ENCODE measurements around the gene RNLS.

The RNLS gene

DNA sequence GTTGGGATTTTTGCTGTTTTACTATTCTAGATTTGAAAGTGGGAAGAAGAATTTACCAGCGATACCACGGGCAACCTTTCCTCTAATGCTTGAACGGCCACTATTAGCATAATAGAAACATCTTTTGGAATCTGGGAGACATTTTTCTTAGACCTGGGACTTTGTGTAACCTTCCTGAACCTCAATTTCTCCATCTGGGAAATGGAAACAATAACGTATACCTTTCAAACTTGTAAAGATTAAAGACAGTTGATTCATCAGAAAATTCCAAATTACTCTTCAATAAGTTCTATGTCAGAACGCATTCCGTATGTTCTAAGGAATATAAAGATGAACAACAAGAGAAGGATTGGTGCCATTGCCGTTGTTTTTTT lies 453 bp upstream of the RNLS start:
- H3K9ac ChIP-seq = peak overlapping the region; percentile 94
- TF ChIP-seq, protein P1, sequence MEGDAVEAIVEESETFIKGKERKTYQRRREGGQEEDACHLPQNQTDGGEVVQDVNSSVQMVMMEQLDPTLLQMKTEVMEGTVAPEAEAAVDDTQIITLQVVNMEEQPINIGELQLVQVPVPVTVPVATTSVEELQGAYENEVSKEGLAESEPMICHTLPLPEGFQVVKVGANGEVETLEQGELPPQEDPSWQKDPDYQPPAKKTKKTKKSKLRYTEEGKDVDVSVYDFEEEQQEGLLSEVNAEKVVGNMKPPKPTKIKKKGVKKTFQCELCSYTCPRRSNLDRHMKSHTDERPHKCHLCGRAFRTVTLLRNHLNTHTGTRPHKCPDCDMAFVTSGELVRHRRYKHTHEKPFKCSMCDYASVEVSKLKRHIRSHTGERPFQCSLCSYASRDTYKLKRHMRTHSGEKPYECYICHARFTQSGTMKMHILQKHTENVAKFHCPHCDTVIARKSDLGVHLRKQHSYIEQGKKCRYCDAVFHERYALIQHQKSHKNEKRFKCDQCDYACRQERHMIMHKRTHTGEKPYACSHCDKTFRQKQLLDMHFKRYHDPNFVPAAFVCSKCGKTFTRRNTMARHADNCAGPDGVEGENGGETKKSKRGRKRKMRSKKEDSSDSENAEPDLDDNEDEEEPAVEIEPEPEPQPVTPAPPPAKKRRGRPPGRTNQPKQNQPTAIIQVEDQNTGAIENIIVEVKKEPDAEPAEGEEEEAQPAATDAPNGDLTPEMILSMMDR (IDR thresholded peaks at IDR 0.05) = no peak

DNA sequence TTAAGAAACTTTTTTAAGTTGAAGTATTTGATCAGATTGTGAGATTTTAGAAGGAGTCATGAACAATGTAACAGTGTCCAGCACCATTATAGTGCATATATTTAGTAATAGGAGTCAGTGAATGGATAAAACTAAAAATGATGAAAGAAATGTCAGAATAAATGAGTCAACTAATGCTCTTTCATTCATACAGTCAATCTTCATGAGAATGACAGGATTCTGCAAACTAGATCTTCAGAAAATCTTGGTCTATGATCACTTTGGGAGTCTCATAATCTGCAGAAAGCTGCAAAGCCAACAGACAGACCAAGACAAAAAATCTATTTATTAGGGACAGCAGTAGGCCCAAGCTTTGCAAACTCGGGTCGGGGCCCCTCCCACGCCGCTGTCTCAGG lies 710 bp downstream of the RNLS start:
- Histone ChIP-seq H3K9me3 (ENCODE audit: control insufficient read depth, low read length) (no peaks in the 10 kb centered on the region), H3K9ac (no peak overlapping the region), H3K4me2 (ENCODE audit: low read length) (peak overlapping the region; percentile 85), H3K4me1 (no peaks in the 10 kb centered on the region), H3K79me2 (no peaks in the 10 kb centered on the region), H3K27ac (peak overlapping the region; percentile 94), H3K36me3 (ENCODE audit: control insufficient read depth, insufficient read depth, low read length) (no peaks in the 10 kb centered on the region), H3K27me3 (ENCODE audit: control insufficient read depth, insufficient read depth, low read length) (no peaks in the 10 kb centered on the region), H3K4me3 (ENCODE audit: low read depth, low read length) (peak overlapping the region; percentile 49), H2AFZ (peak overlapping the region; percentile 99)
- TF ChIP-seq, protein P1 (IDR thresholded peaks at IDR 0.05) = no peak

More for the DNA sequence above, 453 bp upstream of the RNLS start:
- H3K9me3 ChIP-seq (ENCODE audit: control insufficient read depth, low read length) = no peaks in the 10 kb centered on the region
- H3K79me2 ChIP-seq = no peaks in the 10 kb centered on the region
- no peaks in the 10 kb centered on the region for H3K4me1 ChIP-seq
- H2AFZ ChIP-seq = peak overlapping the region; percentile 99
- H3K36me3 ChIP-seq (ENCODE audit: control insufficient read depth, insufficient read depth, low read length) = no peaks in the 10 kb centered on the region
- no peaks in the 10 kb centered on the region for H3K27me3 ChIP-seq (ENCODE audit: control insufficient read depth, insufficient read depth, low read length)
- H3K4me2 ChIP-seq (ENCODE audit: low read length) = peak overlapping the region; percentile 85
- H3K4me3 ChIP-seq (ENCODE audit: low read depth, low read length) = peak overlapping the region; percentile 49
- H3K27ac ChIP-seq = peak overlapping the region; percentile 94

DNA sequence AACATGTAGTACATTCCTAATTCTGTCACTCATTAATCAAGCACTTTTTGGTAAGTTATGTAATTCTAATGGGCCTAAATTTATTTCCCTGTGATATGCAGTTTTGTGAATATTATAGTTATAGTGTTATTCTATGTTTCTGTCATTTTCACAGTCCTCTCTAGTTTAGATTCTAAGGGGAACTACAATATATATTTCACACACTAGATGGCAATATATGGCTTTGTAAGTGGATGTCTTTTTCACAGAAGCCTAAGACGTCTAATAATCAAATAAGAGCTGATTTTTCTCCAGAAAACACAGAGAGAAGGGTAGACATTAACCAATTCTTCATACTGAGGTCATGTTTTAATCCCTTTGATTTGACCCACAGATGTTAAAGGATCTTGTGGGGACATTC lies 18.0 kb downstream of the RNLS start:
- no peak overlapping the region for H3K9ac ChIP-seq
- H3K27me3 ChIP-seq (ENCODE audit: control insufficient read depth, insufficient read depth, low read length) = no peaks in the 10 kb centered on the region
- TF ChIP-seq, protein P1 (IDR thresholded peaks at IDR 0.05) = peak; percentile 8
- no peak overlapping the region for H3K4me3 ChIP-seq (ENCODE audit: low read depth, low read length)
- H3K27ac ChIP-seq = no peak overlapping the region
- no peaks in the 10 kb centered on the region for H3K36me3 ChIP-seq (ENCODE audit: control insufficient read depth, insufficient read depth, low read length)
- no peak overlapping the region for H2AFZ ChIP-seq
- H3K79me2 ChIP-seq = no peaks in the 10 kb centered on the region
- H3K4me1 ChIP-seq = no peaks in the 10 kb centered on the region
- no peaks in the 10 kb centered on the region for H3K9me3 ChIP-seq (ENCODE audit: control insufficient read depth, low read length)
- no peak overlapping the region for H3K4me2 ChIP-seq (ENCODE audit: low read length)

DNA sequence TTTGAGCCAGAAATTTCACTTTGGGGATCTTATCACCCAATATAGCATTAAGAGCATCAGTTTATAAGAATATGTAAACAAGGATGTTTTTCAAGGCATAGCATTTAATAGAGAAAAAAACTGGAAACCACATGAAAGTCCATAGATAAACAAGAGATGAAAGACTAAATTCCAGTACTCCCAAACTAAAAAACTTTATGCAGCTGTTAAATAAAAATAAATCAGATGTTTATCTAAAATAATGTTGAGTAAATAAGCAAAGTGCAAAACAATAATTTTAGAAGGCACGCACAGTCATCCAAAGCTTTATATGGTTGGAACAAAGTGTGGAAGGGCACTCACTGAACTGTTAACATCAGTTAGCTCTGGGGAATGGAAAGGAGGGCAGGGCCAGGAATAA lies 21.0 kb downstream of the RNLS start:
- Histone ChIP-seq H3K36me3 (ENCODE audit: control insufficient read depth, insufficient read depth, low read length) (no peaks in the 10 kb centered on the region), H2AFZ (no peak overlapping the region), H3K79me2 (no peaks in the 10 kb centered on the region), H3K4me3 (ENCODE audit: low read depth, low read length) (no peak overlapping the region), H3K4me1 (no peaks in the 10 kb centered on the region), H3K27me3 (ENCODE audit: control insufficient read depth, insufficient read depth, low read length) (no peaks in the 10 kb centered on the region), H3K4me2 (ENCODE audit: low read length) (no peak overlapping the region), H3K9ac (no peak overlapping the region), H3K9me3 (ENCODE audit: control insufficient read depth, low read length) (no peaks in the 10 kb centered on the region), H3K27ac (no peak overlapping the region)
- TF ChIP-seq, protein P1 (IDR thresholded peaks at IDR 0.05) = no peak

DNA sequence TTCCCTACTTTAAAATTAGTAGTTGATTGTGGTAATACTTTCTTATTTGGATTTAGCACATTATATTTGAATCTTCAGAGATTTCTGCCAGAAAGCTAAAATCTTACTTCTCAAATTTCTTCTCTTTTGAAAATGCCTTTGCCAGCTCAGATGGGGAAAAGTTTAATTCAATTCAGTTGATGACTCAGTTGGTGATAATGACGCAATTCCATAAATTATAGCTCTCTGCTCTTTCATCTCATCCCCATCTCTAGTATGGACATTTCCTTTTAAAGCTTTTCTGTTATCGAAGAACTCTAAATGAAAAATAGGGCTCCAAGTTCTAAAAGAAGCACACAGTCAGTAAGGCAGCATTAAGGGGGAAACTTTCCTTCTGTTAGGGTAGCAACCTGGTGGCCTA lies 25.5 kb downstream of the RNLS start:
- Histone ChIP-seq H3K4me1 (no peaks in the 10 kb centered on the region), H2AFZ (no peak overlapping the region), H3K36me3 (ENCODE audit: control insufficient read depth, insufficient read depth, low read length) (no peaks in the 10 kb centered on the region), H3K4me2 (ENCODE audit: low read length) (no peak overlapping the region), H3K27ac (no peak overlapping the region), H3K4me3 (ENCODE audit: low read depth, low read length) (no peak overlapping the region), H3K79me2 (no peaks in the 10 kb centered on the region), H3K9me3 (ENCODE audit: control insufficient read depth, low read length) (no peaks in the 10 kb centered on the region), H3K9ac (no peak overlapping the region), H3K27me3 (ENCODE audit: control insufficient read depth, insufficient read depth, low read length) (no peaks in the 10 kb centered on the region)
- TF ChIP-seq, protein P1 (IDR thresholded peaks at IDR 0.05) = no peak
